Kidney tubule cell (primary cell): Measurements from ENCODE around the gene DOK7.

Experiments
- DNase-seq: peaks from one replicate; pipeline ENCODE4 v3.0.0-alpha.2; 2018; ENCODE audit warnings: low spot score

DOK7 gene

GRCh38 chr4:3475041-3475712 lies 12.1 kb downstream of the DOK7 start:
- DNase-seq = no peak

GRCh38 chr4:3475713-3476260 lies 12.7 kb downstream of the DOK7 start:
- no peak for DNase-seq

- DNase-seq = no peak
Measured at GRCh38 chr4:3476341-3476747, 13.2 kb downstream of the DOK7 start.

GRCh38 chr4:3476936-3477749 lies 14.0 kb downstream of the DOK7 start:
- DNase-seq = no peak

- no peak for DNase-seq
Measured at GRCh38 chr4:3477750-3478430, 14.8 kb downstream of the DOK7 start.

DNA sequence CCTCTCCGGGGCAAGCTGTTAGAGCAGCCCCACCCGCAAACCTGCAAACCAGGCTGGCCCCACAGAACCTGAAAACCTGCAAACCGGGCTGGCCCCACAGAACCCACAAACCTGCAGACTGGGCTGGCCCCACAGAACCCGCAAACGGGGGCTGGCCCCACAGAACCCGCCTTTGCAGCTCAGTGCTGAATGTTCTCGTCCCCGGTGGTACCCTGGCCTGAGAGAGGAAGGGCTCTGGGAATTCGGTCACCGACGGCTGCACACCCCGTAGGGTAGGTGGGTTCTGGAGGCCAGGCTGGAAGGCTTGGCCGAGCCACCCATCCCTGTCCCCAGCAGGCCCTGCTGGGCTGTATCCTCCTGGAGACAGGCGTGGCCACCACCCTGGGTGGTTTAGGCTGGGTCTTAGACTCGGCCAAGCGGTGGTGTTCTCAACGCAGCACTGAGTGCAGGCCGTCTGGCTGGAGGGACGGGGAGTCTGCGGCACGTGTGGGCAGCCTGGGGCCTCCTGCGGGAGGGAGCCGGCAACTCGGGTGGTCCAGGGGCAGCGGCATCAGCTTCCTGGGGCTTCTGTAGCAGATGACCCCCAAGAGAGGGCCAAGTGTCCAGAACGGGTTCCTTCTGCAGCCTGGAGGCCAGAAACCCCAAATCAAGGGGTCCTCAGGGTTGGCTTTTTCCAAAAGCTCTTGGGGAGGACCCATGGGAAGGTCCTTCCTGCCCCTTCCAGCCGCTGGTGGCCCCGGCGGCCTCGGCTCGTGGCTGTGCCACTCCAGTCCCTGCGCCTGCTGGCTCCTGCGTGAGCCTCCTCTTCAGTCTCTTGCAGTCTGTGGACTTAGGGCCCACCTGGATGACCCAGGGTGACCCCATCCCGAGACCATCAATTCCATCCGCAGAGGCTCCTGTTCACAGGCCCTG lies 15.6 kb downstream of the DOK7 start:
- DNase-seq = no peak

GRCh38 chr4:3479358-3480101 lies 16.4 kb downstream of the DOK7 start:
- no peak for DNase-seq

GRCh38 chr4:3480528-3481112 lies 17.5 kb downstream of the DOK7 start:
- peak; percentile 80 for DNase-seq

DNA sequence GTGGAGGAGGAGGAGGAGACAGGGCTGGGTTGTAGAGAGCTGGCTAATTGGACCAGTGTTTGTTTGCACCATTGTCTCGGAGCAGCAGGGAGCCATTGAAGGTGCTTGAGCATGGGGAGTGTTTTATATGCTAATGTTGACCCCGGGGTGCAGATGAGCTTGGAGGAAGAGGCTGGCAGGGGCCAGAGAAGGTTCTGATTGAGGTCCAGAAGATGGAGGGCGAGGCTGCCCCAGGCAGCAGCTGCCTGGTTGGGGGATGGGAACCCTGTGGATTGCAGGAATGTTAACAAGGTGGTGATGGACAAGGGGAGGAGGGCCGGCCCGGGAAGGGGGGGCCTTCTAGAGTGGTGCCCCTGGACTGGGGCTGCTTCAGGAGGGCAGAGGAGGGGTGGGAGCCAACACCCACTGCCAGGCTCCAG lies 18.0 kb downstream of the DOK7 start:
- DNase-seq = no peak

- no peak for DNase-seq
Measured at GRCh38 chr4:3481783-3482393, 18.8 kb downstream of the DOK7 start.

GRCh38 chr4:3482707-3483106 lies 19.6 kb downstream of the DOK7 start:
- DNase-seq = no peak

- DNase-seq = peak; percentile 73
Measured at GRCh38 chr4:3483471-3483921, 20.4 kb downstream of the DOK7 start.

- DNase-seq = peak; percentile 95
Measured at GRCh38 chr4:3484057-3484973, 21.2 kb downstream of the DOK7 start.

DNA sequence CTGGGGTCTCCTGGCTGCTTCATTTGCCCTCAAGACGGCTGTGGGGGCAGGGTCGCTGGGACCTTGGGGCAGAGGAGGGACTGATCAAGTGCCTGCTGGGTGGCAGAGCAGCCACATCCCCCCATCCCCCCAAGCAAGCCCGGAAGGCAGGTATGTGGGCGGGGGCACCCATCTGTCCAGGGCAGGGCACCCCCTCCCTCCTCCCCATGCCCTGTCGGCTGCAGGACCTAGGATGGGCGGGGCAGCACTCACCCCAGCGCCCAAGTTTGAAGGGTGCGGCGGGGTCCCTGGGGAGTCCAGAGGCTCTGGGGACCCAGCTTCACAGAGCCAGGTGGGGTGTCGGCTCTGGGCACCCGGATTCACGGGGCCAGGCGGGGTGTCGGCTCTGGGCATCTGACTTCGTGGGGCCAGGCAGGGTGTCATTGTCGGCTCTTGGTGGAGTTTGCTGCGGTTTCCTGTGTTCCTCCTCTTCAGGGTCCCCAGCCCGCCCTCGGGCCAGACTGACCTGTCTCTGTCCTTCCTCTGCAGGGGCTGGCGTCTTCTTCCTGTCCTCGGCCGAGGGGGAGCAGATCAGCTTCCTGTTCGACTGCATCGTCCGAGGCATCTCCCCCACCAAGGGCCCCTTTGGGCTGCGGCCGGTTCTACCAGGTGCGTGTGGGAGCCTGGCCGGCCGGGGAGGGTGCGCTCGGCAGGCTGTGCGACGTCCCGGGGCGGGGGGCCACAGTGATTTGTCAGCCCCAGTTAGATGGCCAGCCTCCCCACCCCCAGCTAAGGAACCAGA lies 22.1 kb downstream of the DOK7 start:
- peak; percentile 41 for DNase-seq

DNA sequence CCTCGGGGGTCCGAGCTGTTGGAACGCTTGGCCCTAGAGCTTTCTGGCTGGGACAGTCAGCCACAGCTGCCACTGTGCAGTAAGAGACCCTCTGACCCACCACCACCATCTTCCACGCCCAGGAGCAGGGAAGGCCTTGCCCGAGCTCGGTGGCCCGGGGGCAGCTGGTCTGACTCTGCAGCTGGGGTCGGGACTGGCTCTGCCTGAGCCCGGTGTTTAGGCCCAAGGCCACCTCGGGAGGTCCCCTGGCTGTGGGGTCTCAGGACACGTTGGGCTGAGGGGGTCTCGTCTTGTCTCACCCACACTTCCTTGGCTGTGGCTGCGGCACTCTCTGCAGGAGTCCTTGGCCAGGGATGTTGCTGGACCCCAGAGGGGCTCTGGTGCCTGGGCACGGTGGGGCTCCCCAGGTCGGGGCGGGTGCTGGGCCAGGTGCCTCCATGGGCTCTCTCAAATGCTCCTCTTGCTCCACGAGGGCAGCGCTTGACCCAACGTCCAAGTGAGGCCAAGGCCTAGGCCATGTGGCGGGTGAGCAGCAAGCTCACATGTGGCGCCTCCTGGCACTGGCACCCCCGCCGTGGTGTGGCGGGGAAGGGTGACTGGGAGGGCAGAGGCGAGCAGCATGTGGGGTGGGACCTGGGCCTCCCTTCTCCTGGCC lies 22.9 kb downstream of the DOK7 start:
- no peak for DNase-seq

DNA sequence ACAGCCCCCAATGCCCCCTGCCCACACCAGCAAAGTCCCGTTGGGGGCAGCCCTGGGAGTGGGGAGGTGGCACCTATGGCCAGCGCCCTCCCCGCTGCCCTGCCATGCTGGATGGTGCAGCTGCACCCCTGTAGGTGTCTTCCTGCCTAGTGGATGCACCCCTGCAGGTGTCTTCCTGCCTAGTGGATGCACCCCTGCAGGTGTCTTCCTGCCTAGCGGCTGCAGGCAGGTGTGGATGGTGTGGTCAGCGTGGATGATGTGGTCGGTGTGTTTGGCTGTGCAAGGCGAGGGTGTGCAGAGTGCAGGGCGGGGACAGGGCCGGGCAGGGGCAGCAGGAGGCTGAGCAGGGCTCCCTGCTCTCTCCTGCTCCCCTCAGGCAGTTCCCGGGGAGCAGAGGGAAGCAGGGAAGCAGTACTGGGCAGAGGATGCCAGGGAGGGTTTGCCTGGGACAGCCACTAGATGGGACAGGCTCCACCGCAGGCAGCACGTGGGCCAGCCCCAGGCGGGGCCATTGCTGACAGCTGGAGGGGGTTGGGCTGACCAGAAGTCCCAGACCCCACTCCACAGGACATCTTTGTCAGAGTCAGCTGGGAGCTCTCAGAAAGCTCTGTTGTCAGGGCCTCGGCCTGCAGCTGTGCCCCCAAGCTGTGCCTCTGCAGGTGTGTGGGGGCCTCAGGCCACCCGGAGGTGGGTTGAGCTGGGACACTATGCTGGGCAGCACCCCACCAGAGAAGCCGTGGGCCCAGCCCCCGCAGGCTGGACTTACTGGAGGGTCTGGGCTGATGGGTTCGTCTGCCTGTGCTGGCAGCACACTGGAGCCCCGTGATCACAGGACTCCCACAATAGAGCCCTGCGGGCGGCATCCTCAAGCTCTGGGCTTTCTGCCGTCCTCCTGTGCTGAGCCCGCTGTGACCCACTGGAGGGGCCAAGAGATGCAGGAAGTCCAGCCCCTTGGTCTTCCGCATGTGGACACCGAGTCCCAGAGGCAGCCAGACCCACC lies 23.7 kb downstream of the DOK7 start:
- no peak for DNase-seq
